ENCODE results near the gene ITLN1.

GRCh38 chr1:160911925-160912324, 26.9 kb upstream of the ITLN1 start:
- no peak for TF ChIP-seq CTCF (IDR thresholded peaks at IDR 0.05)
- no peak for TF ChIP-seq POLR2A (IDR thresholded peaks at IDR 0.05)

Data from uterus (tissue), 2 donors.